ENCODE results near the gene ZCCHC13.
"Not testable (repeated sequence)": the region's sequence is repeated elsewhere in the genome, so short reads cannot be mapped to it uniquely, and the experiment has no call there.

ZCCHC13 gene

GRCh38 chrX:74304016-74304415, at the start of gene ZCCHC13:
Gene ZCCHC13, plus strand, starts transcription at chrX:74304180. Its CDS starts 87 bp downstream, at chrX:74304267.
- no peak for DNase-seq

- DNase-seq: not testable (repeated sequence)
Measured at GRCh38 chrX:74258111-74258510, 45.9 kb upstream of the ZCCHC13 start.

GRCh38 chrX:74259885-74260491, 44.0 kb upstream of the ZCCHC13 start:
- DNase-seq: no peak

- DNase-seq: no peak
Measured at GRCh38 chrX:74262452-74263209, 41.3 kb upstream of the ZCCHC13 start.

GRCh38 chrX:74270393-74270792, 33.6 kb upstream of the ZCCHC13 start:
- DNase-seq: no peak

GRCh38 chrX:74272230-74272629, 31.8 kb upstream of the ZCCHC13 start:
- DNase-seq: no peak

- DNase-seq: no peak
Measured at GRCh38 chrX:74274516-74274915, 29.5 kb upstream of the ZCCHC13 start.

GRCh38 chrX:74277320-74277719, 26.7 kb upstream of the ZCCHC13 start:
- no peak for DNase-seq

GRCh38 chrX:74277846-74278245, 26.1 kb upstream of the ZCCHC13 start:
- no peak for DNase-seq

GRCh38 chrX:74280759-74281158, 23.2 kb upstream of the ZCCHC13 start:
- no peak for DNase-seq

- no peak for DNase-seq
Measured at GRCh38 chrX:74284391-74284952, 19.5 kb upstream of the ZCCHC13 start.

GRCh38 chrX:74286950-74287740, 16.8 kb upstream of the ZCCHC13 start:
- DNase-seq: no peak

- no peak for DNase-seq
Measured at GRCh38 chrX:74291577-74291963, 12.4 kb upstream of the ZCCHC13 start.

- DNase-seq: peak; percentile 87
Measured at GRCh38 chrX:74291964-74292807, 11.8 kb upstream of the ZCCHC13 start.

- no peak for DNase-seq
Measured at GRCh38 chrX:74292808-74293123, 11.2 kb upstream of the ZCCHC13 start.

- DNase-seq: peak; percentile 84
Measured at GRCh38 chrX:74293343-74293946, 10.5 kb upstream of the ZCCHC13 start.

- no peak for DNase-seq
Measured at GRCh38 chrX:74295101-74295500, 8.9 kb upstream of the ZCCHC13 start.

GRCh38 chrX:74297766-74298165, 6.2 kb upstream of the ZCCHC13 start:
- no peak for DNase-seq

GRCh38 chrX:74300869-74301268, 3.1 kb upstream of the ZCCHC13 start:
- DNase-seq: no peak

- DNase-seq: no peak
Measured at GRCh38 chrX:74318672-74319071, 14.7 kb downstream of the ZCCHC13 start.

GRCh38 chrX:74319321-74319720, 15.3 kb downstream of the ZCCHC13 start:
- not testable (repeated sequence) for DNase-seq

- DNase-seq: no peak
Measured at GRCh38 chrX:74321191-74321590, 17.2 kb downstream of the ZCCHC13 start.
